GM12873 (cell line): Measurements from ENCODE around the gene TM4SF20.
"Not testable (repeated sequence)": the region's sequence is repeated elsewhere in the genome, so short reads cannot be mapped to it uniquely, and the experiment has no call there.

Experiments used
- TF ChIP-seq, protein P1 (sequence below): IDR thresholded peaks from 2 replicates; pipeline ENCODE4 v1.5.1; 2012; ENCODE audit warnings: low read depth, mild to moderate bottlenecking, moderate library complexity, low read length, control low read depth; ENCODE audit not compliant: insufficient read depth; ENCODE audit errors: missing control alignments

The TM4SF20 gene

DNA sequence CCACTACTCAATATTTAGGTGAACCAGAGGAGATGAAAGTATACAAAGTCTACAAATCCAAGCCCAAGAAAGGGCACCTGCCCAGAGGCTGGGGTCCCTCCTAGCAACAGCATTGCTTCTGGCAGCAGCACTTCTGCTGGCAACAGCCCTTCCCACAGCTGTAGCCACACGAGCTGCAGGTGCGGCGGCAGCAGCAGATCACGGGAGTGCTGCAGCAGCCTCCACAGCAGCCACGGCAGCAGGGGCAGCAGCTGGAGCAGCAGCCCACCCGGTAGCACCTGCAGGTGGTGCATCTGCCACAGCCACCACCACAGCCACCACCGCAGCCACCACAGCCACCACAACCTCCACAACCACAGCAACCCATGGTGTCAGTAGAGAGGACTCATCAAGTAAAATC lies 8.5 kb upstream of the TM4SF20 start, which contains the start of gene SCYGR1:
Gene SCYGR1 (minus strand): TSS at position 367 of the 400 bp plus-strand sequence. CDS start 0 bp downstream, at position 367.
- TF ChIP-seq, protein P1, sequence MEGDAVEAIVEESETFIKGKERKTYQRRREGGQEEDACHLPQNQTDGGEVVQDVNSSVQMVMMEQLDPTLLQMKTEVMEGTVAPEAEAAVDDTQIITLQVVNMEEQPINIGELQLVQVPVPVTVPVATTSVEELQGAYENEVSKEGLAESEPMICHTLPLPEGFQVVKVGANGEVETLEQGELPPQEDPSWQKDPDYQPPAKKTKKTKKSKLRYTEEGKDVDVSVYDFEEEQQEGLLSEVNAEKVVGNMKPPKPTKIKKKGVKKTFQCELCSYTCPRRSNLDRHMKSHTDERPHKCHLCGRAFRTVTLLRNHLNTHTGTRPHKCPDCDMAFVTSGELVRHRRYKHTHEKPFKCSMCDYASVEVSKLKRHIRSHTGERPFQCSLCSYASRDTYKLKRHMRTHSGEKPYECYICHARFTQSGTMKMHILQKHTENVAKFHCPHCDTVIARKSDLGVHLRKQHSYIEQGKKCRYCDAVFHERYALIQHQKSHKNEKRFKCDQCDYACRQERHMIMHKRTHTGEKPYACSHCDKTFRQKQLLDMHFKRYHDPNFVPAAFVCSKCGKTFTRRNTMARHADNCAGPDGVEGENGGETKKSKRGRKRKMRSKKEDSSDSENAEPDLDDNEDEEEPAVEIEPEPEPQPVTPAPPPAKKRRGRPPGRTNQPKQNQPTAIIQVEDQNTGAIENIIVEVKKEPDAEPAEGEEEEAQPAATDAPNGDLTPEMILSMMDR, result not testable (repeated sequence)

DNA sequence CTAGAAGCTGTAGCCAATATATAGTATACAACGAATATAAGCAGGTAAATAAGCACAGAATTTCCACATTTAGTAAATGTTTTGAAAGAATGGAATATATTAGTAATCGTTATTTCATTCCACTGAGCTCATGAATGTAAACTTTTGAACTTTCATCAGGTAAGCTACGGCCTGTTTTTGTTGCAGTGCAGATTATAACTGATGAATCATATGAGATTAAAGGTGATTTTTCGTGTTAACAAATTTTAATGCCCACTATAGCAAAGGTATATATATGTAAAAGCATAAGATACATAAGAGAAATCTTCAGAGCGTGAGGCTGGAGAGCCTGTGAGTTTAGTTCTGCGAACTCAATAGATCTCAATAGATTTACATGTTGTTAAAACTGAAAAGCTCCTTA lies 7.5 kb upstream of the TM4SF20 start:
- TF ChIP-seq, protein P1, result no peak

DNA sequence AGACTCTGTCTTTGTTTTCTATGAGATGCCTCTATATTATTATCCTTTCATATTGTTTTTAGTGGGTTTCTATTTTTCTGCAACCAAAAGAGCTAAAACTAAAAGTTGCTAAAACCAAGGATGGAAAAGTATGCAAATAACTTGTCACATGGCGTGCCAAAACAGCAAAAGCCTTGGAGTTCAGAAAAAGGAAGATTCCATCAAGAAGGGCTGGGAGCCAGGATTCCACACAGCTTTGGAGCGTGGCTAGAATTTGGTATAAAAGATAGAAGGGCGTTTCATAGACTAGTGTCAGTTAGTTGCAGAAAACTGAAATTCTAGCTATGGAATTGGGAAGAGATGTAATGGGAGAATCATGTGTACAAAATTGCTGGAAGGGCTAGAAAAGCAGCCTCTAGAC lies 4.6 kb upstream of the TM4SF20 start:
- TF ChIP-seq, protein P1, result no peak

DNA sequence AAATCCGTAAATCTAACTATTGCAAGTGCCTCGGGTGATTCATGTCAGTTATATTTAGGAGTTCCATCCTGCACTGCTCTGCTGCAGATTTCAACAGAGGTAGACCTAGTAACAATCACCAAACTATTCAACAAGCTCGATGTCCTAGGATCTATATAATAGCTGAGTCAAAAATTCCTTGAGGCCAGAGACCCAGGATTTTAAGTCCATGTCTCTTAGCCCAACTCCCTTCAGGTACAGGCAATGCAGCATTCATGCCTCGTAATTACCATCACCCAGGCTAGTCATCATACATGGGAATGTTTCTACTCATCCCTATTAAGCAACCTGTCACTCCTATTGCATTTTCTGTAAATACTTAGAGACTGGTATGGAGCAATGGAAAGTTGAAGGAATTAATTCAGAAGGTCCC lies 729 bp downstream of the TM4SF20 start:
- TF ChIP-seq, protein P1, result no peak

DNA sequence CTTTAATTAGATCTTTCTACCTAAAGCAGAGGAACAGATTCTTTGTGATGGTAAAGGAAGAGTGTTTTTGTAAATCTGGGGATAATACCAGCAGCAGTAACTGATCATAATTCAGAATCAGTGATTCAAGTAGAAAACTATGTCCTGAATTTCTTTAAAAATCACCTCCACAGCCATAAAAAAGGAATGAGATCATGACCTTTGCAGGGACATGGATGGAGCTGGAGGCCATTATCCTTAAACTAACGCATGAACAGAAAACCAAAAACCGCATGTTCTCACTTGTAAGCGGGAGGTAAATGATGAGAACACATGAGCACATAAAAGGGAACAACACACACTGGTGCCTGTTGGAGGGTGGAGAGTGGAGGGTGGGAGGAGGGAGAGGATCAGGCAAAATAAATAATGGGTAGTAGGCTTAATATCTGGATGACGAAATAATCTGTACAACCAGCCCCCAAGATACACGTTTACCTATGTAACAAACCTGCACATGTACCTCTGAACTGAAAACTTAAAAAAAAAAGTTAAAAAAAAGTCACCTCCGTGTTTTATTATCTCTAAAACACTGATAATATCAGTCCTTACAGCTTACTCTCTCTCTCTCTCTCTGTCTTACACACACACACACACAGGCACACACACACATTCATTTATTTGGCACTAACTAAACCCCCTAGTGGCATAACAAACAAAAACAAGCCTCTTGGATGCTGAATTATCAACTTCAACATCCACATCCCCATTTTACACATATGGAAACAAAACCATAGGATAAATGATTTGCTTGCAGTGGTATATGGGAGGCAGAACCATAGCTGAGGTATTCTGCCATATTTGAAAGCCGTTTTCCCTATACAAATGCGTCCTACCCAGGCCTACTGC lies 1.4 kb downstream of the TM4SF20 start:
- TF ChIP-seq, protein P1, result peak; percentile 26

DNA sequence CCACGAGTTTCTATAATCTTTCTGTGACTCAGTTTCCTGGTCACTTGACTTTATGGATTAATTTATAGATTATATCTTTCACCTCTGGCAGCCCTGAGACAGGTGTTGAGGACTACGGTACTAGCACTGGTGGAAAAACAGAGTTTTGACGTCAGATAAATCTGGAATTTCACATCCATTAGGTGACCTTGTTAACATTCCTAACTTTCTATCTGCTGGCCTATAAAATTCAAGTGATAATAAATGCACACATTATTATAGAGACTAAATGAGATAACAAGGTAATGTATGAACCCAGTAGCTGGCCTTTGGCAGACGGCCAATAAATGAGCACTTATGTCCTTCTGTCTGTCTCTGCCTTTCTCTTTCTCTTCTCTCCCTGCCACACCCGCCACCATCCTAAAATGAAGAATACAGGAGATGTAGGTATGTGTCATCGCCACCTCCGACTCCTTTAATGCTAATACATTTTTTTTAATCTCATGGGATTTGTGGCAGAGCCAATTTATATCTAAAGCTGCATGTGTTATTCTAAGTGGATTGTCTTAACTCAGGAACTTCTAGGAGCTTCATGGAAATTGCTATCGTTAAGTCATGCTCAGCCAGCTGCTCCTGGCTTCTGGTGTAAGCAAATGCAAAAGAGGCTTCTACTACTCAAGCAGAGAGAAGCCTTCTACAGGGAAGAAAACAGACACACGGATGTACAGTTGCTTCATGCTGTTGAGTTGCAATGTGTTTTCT lies 2.3 kb downstream of the TM4SF20 start:
- TF ChIP-seq, protein P1, result no peak

DNA sequence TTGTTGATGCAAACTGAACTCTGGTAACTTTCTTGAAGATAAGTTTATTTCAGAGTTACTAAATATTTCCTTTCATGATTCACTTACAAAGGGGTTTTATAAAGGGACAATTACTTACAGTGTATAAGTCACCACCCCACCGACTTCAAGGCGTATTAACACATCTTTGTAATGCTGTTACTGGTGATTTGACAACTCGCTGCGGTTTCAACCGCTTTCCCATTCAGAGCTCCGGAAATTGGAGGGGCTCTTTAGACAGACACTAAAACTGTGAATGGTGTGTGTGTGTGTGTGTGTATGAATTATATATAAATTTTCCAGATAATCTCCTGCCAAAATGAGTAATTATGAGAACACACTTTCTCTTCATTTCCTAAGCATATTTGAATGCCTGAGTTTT lies 4.9 kb downstream of the TM4SF20 start:
- TF ChIP-seq, protein P1, result no peak
